B cell (primary cell): ENCODE measurements around the gene CMPK1. TPM values are rescaled to one million over a fixed set of nuclear protein-coding genes. Genes with fewer than 3 reads are reported as not detected.

Experiments
- ATAC-seq: fragments of 200-7000 bp; cut with Tn5 transposase; one replicate; pipeline ENCODE4 v1.10.0; 2021; ENCODE audit warnings: low read depth, mild to moderate bottlenecking, moderate number of reproducible peaks, moderate library complexity
- CTCF ChIA-PET: fragments of 350-600 bp; sonication (Branson Sonifier 250); formaldehyde crosslinking; loops from one replicate; lab custom pipeline; 2021; ENCODE audit warnings: antibody characterized with exemption, inconsistent platforms; lab: Charles Lee
- POLR2A ChIA-PET: fragments of 350-600 bp; sonication (Branson Sonifier 250); formaldehyde crosslinking; loops from one replicate; lab custom pipeline; 2021; ENCODE audit warnings: antibody characterized with exemption; lab: Charles Lee
- DNase-seq: peaks from one replicate; pipeline ENCODE4 v3.0.0; 2013
- H2AFZ ChIP-seq: 2 replicates; pipeline ENCODE4 v1.6.1; 2012; ENCODE audit warnings: mild to moderate bottlenecking, low read depth, low read length; ENCODE audit not compliant: insufficient read depth, poor library complexity, severe bottlenecking
- H3K27ac ChIP-seq, 2 donors: 1 replicate in 1 of 2; 2 replicates in 1 of 2; pipeline ENCODE4 v1.5.1; 2012 to 2013; ENCODE audit warnings: low read length in 2 of 2, mild to moderate bottlenecking in 2 of 2, moderate library complexity in 1 of 2
- H3K27me3 ChIP-seq, 4 experiments: fragments of 200-600 bp in 1 of 4; sonication (generic) in 1 of 4; replicated peaks in 1 of 4; 1 replicate in 2 of 4; 2 replicates in 2 of 4; pipeline versions ENCODE4 v1.6.1 to v1.7.0; 2013 to 2016; ENCODE audit warnings: low read length in 3 of 4, mild to moderate bottlenecking in 2 of 4, mixed read lengths in 1 of 4, moderate library complexity in 1 of 4; ENCODE audit not compliant: insufficient read depth in 4 of 4, control insufficient read depth in 3 of 4; ENCODE audit errors: control extremely low read depth in 1 of 4
- H3K36me3 ChIP-seq, 2 experiments: replicated peaks in 1 of 2; 1 replicate in 1 of 2; 2 replicates in 1 of 2; pipeline versions ENCODE4 v1.6.1 to v1.7.1; 2013; ENCODE audit warnings: low read length in 1 of 2; ENCODE audit not compliant: insufficient read depth in 2 of 2, control insufficient read depth in 1 of 2; ENCODE audit errors: control extremely low read depth in 1 of 2, extremely low read depth in 1 of 2
- H3K4me1 ChIP-seq, 2 donors: fragments of 200-600 bp in 1 of 2; sonication (generic) in 1 of 2; 1 replicate in 1 of 2; 2 replicates in 1 of 2; pipeline versions ENCODE4 v1.5.1 to v1.6.1; 2013 to 2017; ENCODE audit warnings: low read length in 2 of 2; ENCODE audit not compliant: control insufficient read depth in 2 of 2, insufficient read depth in 2 of 2
- H3K4me2 ChIP-seq: replicated peaks from 2 replicates; pipeline ENCODE3; 2012; ENCODE audit warnings: mild to moderate bottlenecking, low read depth, low read length; ENCODE audit not compliant: poor library complexity, severe bottlenecking
- H3K4me3 ChIP-seq, 5 experiments: fragments of 200-600 bp in 1 of 5; sonication (generic) in 1 of 5; 1 replicate in 3 of 5; 2 replicates in 2 of 5; pipeline versions ENCODE4 v1.5.1 to v1.7.0; 2011 to 2016; ENCODE audit warnings: low read length in 4 of 5, mild to moderate bottlenecking in 4 of 5, low read depth in 2 of 5, control low read depth in 1 of 5, moderate library complexity in 1 of 5; ENCODE audit not compliant: insufficient read depth in 1 of 5; ENCODE audit errors: control extremely low read depth in 1 of 5, extremely low read depth in 1 of 5
- H3K79me2 ChIP-seq: fragments of 200-600 bp; sonication (generic); one replicate; pipeline ENCODE4 v1.6.0; 2016; ENCODE audit warnings: low read length; ENCODE audit not compliant: control insufficient read depth, insufficient read depth
- H3K9ac ChIP-seq: fragments of 200-600 bp; sonication (generic); 2 replicates; pipeline ENCODE4 v1.6.1; 2017; ENCODE audit warnings: mild to moderate bottlenecking, low read length, moderate library complexity
- H3K9me3 ChIP-seq, 3 donors: one replicate each; pipeline versions ENCODE4 v1.6.1 to v1.7.1; 2013; ENCODE audit warnings: low read length in 2 of 3; ENCODE audit not compliant: control insufficient read depth in 2 of 3, insufficient read depth in 1 of 3; ENCODE audit errors: control extremely low read depth in 1 of 3
- H4K20me1 ChIP-seq: 2 replicates; pipeline ENCODE4 v1.6.0; 2012; ENCODE audit warnings: mild to moderate bottlenecking, low read length; ENCODE audit not compliant: insufficient read depth, control insufficient read depth, poor library complexity, severe bottlenecking
- H3K27ac Mint-ChIP-seq: one replicate; pipeline ENCODE4 v1.8.0; 2021; ENCODE audit warnings: mixed read lengths
- H3K27me3 Mint-ChIP-seq: one replicate; pipeline ENCODE4 v1.8.0; 2021; ENCODE audit warnings: mixed read lengths
- H3K4me1 Mint-ChIP-seq: one replicate; pipeline ENCODE4 v1.8.0; 2021; ENCODE audit warnings: mixed read lengths
- H3K4me3 Mint-ChIP-seq: one replicate; pipeline ENCODE4 v1.8.0; 2021; ENCODE audit warnings: mixed read lengths
- H3K9me3 Mint-ChIP-seq: one replicate; pipeline ENCODE4 v1.8.0; 2022; ENCODE audit warnings: mixed read lengths; ENCODE audit not compliant: insufficient read depth
- EZH2 ChIP-seq: IDR thresholded peaks from 2 replicates; pipeline ENCODE4 v1.6.1; 2012; ENCODE audit warnings: borderline replicate concordance, low read depth, mild to moderate bottlenecking, moderate library complexity, low read length; ENCODE audit not compliant: insufficient read depth, poor library complexity, severe bottlenecking
- WGBS: methylation state at CpG from one replicate; pipeline ENCODE4 v1.1.5; 2013; ENCODE audit warnings: missing lambda C conversion rate; ENCODE audit not compliant: insufficient coverage; 5-methylcytosine and 5-hydroxymethylcytosine counted together
- intact Hi-C: fragments of 100-400 bp; cut with micrococcal nuclease; formaldehyde crosslinking; loops from one replicate; pipeline ENCODE4 v1.10.0; 2022
- polyA plus RNA-seq: library from polyadenylated mRNA; depleted of rRNA; stranded (reverse); fragments of >200 nt; gene quantifications from 2 replicates; pipeline ENCODE4 v1.2.3, GENCODE V29; 2012
- total RNA-seq, 2 donors: library from RNA; stranded (reverse); fragments of 120-200 nt in 1 of 2; gene quantifications; 1 replicate in 1 of 2; 2 replicates in 1 of 2; pipeline versions ENCODE4 v1.2.3 to v1.2.4, GENCODE V29; 2013 to 2022
- TF ChIP-seq, protein P1 (sequence below): fragments of 200-600 bp; IDR thresholded peaks from one replicate; pipeline ENCODE4 v1.8.0; 2022; ENCODE audit warnings: antibody characterized with exemption, mild to moderate bottlenecking

The CMPK1 gene
- total and polyA plus RNA-seq, 2 donors (not counting 1 experiment from before 2014, with no cell fraction given) = 16.8 to 97.4 TPM

DNA sequence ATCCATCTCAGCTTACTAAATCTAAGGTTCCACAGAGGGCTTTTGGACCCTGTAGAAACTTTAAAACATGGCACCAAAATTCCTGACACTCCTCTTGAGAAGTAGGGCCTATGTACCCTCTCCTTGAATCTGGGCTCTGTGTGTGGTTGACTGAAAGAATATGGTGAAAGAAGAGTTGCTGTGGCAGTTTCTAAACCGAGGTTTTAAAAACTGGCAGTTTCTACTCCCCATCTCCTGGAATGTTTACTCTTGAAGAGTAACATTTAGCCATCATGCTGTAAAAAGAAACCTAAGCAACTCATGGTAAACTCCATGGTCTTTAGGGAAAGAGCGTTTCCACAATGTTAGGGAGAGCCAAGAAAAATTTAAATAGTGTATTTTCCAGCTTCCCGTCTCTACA, 4.6 kb upstream of the CMPK1 start:
- no peak overlapping the region for H3K27ac Mint-ChIP-seq
- H3K27me3 ChIP-seq = no peaks in the 10 kb centered on the region
- no peaks in the 10 kb centered on the region for H3K9me3 Mint-ChIP-seq
- ChIA-PET CTCF (interaction anchor here (1.2 kb wide), 1 partner anchor 108 kb away, joined by 3 read pairs; the partner anchor contains the start of gene FOXD2), POLR2A (interaction anchor here (0.6 kb wide), 1 partner anchor 7 kb away, joined by 13 read pairs; no protein-coding TSS in a partner anchor)
- intact Hi-C loops = no loop called here
- no peak overlapping the region for H3K9ac ChIP-seq
- no peak for TF ChIP-seq EZH2
- TF ChIP-seq, protein P1, sequence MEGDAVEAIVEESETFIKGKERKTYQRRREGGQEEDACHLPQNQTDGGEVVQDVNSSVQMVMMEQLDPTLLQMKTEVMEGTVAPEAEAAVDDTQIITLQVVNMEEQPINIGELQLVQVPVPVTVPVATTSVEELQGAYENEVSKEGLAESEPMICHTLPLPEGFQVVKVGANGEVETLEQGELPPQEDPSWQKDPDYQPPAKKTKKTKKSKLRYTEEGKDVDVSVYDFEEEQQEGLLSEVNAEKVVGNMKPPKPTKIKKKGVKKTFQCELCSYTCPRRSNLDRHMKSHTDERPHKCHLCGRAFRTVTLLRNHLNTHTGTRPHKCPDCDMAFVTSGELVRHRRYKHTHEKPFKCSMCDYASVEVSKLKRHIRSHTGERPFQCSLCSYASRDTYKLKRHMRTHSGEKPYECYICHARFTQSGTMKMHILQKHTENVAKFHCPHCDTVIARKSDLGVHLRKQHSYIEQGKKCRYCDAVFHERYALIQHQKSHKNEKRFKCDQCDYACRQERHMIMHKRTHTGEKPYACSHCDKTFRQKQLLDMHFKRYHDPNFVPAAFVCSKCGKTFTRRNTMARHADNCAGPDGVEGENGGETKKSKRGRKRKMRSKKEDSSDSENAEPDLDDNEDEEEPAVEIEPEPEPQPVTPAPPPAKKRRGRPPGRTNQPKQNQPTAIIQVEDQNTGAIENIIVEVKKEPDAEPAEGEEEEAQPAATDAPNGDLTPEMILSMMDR = no peak
- H3K4me3 Mint-ChIP-seq = no peak overlapping the region
- H4K20me1 ChIP-seq = no peaks in the 10 kb centered on the region
- no peak overlapping the region for H3K27ac ChIP-seq
- H2AFZ ChIP-seq = no peak overlapping the region
- H3K4me2 ChIP-seq = no peak overlapping the region
- ATAC-seq (no peak), DNase-seq (no peak)
- H3K4me3 ChIP-seq = no peak overlapping the region
- no peaks in the 10 kb centered on the region for H3K9me3 ChIP-seq
- WGBS = no CpG with 5 or more reads among the region's 3 CpGs
- no peaks in the 10 kb centered on the region for H3K79me2 ChIP-seq
- H3K4me1 ChIP-seq = peaks cover 8 to 9% of the 10 kb centered on the region in 2 donors
- H3K27me3 Mint-ChIP-seq = no peaks in the 10 kb centered on the region
- no peaks in the 10 kb centered on the region for H3K36me3 ChIP-seq
- no peaks in the 10 kb centered on the region for H3K4me1 Mint-ChIP-seq

DNA sequence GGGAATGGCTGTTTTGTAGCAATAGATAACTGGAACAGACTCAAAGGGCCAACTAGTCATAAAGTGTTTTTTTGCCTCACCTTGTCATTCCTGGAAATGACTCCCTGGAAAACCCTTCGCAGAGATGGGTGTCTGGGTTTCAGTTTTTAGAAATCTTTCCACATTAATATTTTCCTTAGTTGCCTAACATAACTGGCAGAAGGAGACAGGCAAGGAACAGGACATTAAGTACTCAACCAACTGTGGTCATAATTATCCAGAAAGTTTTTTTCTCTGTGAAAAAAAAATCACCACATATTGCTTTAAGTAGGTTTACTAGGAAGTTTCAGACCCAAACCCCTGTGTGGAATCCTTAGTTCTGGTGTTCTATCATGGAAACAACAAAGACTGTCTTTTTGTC, 3.4 kb upstream of the CMPK1 start:
- Mint-ChIP-seq H3K9me3 (no peaks in the 10 kb centered on the region), H3K4me1 (peaks cover 9% of the 10 kb centered on the region), H3K27me3 (no peaks in the 10 kb centered on the region), H3K4me3 (no peak overlapping the region), H3K27ac (no peak overlapping the region)
- Histone ChIP-seq H3K27me3 (no peaks in the 10 kb centered on the region), H4K20me1 (peaks cover 8% of the 10 kb centered on the region), H3K36me3 (no peaks in the 10 kb centered on the region), H3K9ac (no peak overlapping the region), H3K27ac (no peak overlapping the region), H2AFZ (no peak overlapping the region), H3K4me3 (no peak overlapping the region), H3K9me3 (no peaks in the 10 kb centered on the region), H3K79me2 (peaks cover 9% of the 10 kb centered on the region), H3K4me1 (peaks cover 14 to 17% of the 10 kb centered on the region in 2 donors), H3K4me2 (no peak overlapping the region)
- CTCF ChIA-PET = no interaction called here
- intact Hi-C loops = loop anchor here (10.0 kb wide), 1 partner anchor 615 kb away; the partner anchor contains the start of gene EFCAB14
- DNase-seq (no peak), ATAC-seq (no peak)
- no peak for TF ChIP-seq EZH2
- TF ChIP-seq, protein P1 = no peak
- POLR2A ChIA-PET = no interaction called here
- 80% methylated on average over 1 of the region's 1 CpG for WGBS
